Daoy (cell line): ENCODE results near the gene ZBTB22. TPM values are rescaled to one million over a fixed set of nuclear protein-coding genes. Genes with fewer than 3 reads are reported as not detected.
A peak's percentile ranks its signal among the peaks of the same experiment; 100 is the strongest.
"Not testable (repeated sequence)": the region's sequence is repeated elsewhere in the genome, so short reads cannot be mapped to it uniquely, and the experiment has no call there.

Experiments used
- DNase-seq: peaks from one replicate; pipeline ENCODE4 v3.0.0-alpha.2; 2015; ENCODE audit warnings: low read depth
- total RNA-seq: library from RNA; depleted of rRNA; stranded (reverse); fragments of >200 nt; shearing (Covaris generic); gene quantifications from 2 replicates; pipeline ENCODE4 v1.2.3, GENCODE V29; 2014; rRNA removed

Gene ZBTB22
- total RNA-seq, 1 experiment from 2014 or later, result 11.2 TPM

DNA sequence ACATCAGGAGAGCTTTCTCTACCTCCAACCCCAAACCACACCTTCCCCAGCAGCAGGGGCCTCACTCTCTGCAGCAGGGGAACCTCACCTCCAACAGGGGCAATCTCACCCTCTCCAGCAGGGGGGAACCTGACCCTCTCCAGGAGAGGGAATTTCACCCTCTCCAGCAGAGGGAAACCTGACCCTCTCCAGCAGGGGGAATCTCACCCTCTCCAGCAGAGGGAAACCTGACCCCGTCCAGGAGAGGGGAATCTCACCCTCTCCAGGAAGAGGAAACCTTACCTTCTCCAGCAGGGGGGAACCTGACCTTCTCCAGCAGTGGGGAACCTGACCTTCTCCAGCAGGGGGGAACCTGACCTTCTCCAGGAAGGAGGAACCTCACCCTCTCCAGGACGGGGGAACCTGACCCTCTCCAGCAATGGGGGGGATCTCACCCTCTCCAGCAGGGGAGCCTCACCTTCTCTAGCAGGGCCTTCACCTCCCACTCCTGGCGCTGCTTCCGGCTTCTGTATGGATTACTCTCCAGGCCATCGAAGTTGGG is 37.5 kb downstream of the ZBTB22 start:
- DNase-seq, result peak; percentile 76

GRCh38 chr6:33279257-33279695 is 38.3 kb downstream of the ZBTB22 start:
- no peak for DNase-seq

- no peak for DNase-seq
Observed at GRCh38 chr6:33278810-33279209, 38.7 kb downstream of the ZBTB22 start.

- no peak for DNase-seq
Observed at GRCh38 chr6:33278392-33278741, 39.2 kb downstream of the ZBTB22 start.

DNA sequence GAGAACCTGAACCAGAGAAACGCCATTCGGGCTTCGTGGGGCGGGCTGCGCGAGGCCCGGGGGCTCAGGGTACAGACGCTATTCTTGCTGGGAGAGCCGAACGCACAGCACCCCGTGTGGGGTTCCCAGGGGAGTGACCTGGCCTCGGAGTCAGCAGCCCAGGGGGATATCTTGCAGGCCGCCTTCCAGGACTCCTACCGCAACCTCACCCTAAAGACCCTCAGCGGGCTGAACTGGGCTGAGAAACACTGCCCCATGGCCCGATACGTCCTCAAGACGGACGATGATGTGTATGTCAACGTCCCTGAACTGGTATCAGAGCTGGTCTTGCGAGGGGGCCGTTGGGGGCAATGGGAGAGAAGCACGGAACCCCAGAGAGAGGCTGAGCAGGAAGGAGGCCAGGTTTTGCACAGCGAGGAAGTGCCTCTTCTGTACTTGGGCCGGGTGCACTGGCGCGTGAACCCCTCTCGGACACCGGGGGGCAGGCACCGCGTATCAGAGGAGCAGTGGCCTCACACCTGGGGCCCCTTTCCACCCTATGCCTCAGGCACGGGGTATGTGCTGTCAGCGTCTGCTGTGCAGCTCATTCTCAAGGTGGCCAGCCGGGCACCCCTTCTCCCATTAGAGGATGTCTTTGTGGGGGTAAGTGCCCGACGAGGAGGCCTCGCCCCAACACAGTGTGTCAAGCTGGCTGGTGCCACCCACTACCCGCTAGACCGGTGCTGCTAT is 39.7 kb downstream of the ZBTB22 start:
- DNase-seq, result peak; percentile 50

DNA sequence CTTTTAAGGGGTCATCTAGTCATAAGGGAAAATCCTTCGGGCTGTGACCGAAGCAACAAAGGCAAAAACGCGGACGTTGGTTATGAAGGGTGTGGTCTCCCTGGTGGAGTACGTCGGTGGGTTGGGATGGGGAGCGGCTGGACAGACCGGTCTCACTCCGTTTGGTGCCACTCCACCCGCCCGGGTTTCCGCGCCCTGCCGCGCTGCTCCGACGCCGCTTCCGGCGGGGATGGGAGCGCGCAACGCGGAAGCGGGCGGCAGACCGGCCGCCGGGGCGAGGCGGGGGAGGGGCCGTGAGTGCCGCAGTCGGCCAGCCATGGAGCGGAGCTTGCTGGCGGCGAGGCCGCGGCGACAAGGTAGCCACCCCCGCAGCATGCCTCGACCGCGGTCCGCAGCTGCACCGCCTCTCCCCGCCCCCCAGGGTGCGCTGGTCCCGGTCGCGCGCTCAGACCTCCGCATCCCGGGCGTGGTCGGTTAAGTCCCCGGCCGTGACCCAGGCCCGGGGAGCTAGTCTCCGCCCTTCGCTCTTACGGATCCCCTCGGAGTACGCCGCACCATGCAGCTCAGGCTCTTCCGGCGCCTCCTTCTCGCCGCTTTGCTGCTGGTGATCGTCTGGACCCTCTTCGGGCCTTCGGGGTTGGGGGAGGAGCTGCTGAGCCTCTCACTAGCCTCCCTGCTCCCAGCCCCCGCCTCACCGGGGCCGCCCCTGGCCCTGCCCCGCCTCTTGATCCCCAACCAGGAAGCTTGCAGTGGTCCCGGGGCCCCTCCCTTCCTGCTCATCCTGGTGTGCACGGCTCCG is 40.5 kb downstream of the ZBTB22 start, which contains the start of gene B3GALT4:
Gene B3GALT4 (plus strand): TSS at position 260 of the 799 bp plus-strand sequence. CDS start 297 bp downstream, at position 557.
- peak; percentile 93 for DNase-seq

- no peak for DNase-seq
Observed at GRCh38 chr6:33276581-33276863, 41.0 kb downstream of the ZBTB22 start.

GRCh38 chr6:33275795-33276580 is 41.6 kb downstream of the ZBTB22 start:
- DNase-seq, result not testable (repeated sequence)

DNA sequence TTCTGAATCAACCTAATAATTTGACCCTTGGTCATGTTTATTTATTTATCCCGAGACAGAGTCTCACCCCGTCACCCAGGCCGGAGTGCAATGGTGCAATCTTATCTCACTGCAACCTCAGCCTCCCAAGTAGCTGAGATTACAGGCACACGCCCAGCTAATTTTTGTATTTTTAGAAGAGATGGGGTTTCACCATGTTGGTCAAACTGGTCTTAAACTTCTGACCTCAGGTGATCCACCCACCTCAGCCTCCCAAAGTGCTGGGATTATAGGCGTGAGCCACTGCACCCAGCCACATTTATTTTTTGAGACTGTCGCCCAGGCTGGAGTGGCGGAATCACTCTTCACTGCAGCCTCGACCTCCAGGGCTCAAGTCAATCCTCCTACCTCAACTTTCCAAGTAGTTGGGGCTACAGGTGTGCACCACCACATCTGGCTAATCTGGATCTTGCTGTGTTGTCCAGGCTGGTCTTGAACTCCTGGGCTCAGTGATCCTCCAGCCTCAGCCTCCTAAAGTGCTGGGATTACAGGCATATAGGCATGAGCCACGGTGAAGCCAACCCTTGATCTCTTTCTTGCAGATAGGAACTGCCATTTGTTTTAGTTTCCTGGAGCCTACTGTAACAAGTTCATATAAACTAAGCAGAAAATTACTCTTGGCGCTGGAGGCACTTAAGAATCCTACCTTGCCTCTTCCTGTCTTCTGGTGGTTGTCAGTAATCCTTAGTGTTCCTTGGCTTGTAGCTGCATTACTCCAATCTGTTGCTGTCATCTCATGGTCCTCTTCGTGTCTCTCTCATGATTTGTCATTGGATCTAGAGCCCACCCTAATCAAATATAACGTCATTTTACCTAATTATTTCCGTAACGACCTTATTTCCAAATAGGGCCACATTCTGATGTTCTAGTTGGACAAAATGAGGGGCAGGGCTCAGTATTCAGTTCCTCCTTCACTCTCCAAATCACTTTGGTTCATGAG is 43.3 kb downstream of the ZBTB22 start:
- DNase-seq, result no peak

GRCh38 chr6:33273129-33273923 is 44.2 kb downstream of the ZBTB22 start:
- no peak for DNase-seq

DNA sequence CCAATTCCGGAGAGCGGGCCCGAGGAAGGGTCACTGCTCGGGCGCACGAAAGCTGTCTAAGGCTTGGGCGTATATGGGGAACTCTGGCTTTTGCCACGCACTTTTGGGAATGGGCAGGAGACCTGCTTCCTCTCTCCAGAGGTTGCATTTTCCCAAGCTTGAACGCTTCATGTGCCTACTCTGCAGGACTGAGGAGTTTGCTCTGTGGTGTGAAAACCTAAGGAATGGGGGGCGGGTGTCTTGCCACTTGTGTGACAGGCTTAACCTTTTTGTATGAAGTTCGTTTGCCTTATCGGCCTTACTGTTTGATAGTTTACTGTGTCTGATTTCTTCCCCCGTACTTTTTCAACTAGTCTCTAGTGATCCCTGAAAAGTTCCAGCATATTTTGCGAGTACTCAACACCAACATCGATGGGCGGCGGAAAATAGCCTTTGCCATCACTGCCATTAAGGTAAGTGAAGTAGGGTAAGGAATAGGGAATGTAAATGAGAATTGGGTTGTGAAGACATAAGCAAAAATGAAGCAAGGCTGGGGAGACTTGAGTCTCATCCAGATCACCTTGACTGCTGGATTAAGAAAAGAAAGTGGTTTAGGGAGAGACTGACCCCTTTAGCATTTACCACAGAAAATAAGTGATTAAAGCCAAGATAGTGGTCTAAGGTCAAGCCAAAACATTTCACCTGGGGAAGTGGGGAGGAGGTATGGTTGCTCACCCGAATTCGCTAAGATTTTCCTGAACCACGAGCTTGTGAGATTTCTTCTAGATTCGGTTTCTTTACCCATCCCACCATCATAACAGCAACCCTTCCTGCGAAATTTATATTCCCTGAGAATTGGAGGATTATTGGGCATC is 45.0 kb downstream of the ZBTB22 start:
- DNase-seq, result no peak

GRCh38 chr6:33271468-33272274 is 45.9 kb downstream of the ZBTB22 start, which contains the start of the genes RPS18 and VPS52:
RPS18 (plus strand) TSS chr6:33272075; CDS start chr6:33272120, 45 bp downstream.
VPS52 (minus strand) TSS chr6:33271876; CDS start chr6:33271675, 201 bp downstream.
- DNase-seq, result peak; percentile 99

DNA sequence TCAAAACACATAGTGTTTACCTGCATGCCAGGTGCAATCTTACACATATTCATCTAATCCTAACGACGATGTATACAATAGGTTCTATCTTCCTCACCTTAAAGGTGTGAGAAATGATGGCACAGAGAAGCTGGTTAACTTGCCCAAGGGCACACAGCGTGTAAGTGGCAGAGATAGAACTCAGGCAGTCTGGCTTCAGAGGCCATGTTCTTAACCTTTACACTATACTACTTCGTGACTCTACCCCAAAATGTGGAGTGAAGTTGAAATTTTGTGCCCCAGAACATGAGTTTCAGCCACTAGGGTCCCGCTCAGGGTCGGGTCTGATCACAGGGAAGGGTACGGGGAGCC is 46.5 kb downstream of the ZBTB22 start:
- no peak for DNase-seq

Other genes with a start within 250 kb of the ZBTB22 start
- 4.2 and 13.8 TPM in 2 replicates for gene HLA-DPA1, start 244.1 kb downstream of the ZBTB22 start, total RNA-seq
- gene HLA-DPB1, start 241.8 kb downstream of the ZBTB22 start, total RNA-seq, result 25.4 and 34.6 TPM in 2 replicates
- gene COL11A2, start 125.3 kb downstream of the ZBTB22 start, total RNA-seq, result 1.6 and 5.5 TPM in 2 replicates
- gene RXRB, start 117.1 kb downstream of the ZBTB22 start, total RNA-seq, result 21.4 and 27.3 TPM in 2 replicates
- gene SLC39A7, start 116.9 kb downstream of the ZBTB22 start, total RNA-seq, result 104 and 121 TPM in 2 replicates
- 3.3 and 8.2 TPM in 2 replicates for gene HSD17B8, start 113.1 kb downstream of the ZBTB22 start, total RNA-seq
- 43.4 and 44.9 TPM in 2 replicates for gene RING1, start 109.2 kb downstream of the ZBTB22 start, total RNA-seq
- gene VPS52, start 45.9 kb downstream of the ZBTB22 start, total RNA-seq, result 33.4 and 37.4 TPM in 2 replicates
- gene RPS18, start 45.7 kb downstream of the ZBTB22 start, total RNA-seq, result 5,669 and 7,419 TPM in 2 replicates
- 0.40 and 1.9 TPM in 2 replicates for gene B3GALT4, start 40.6 kb downstream of the ZBTB22 start, total RNA-seq
- 286 and 362 TPM in 2 replicates for gene WDR46, start 28.5 kb downstream of the ZBTB22 start, total RNA-seq
- 126 and 182 TPM in 2 replicates for gene PFDN6, start 28.1 kb downstream of the ZBTB22 start, total RNA-seq
- 16.7 and 19.2 TPM in 2 replicates for gene RGL2, start 18.8 kb downstream of the ZBTB22 start, total RNA-seq
- 63.6 and 71.1 TPM in 2 replicates for gene TAPBP, start 3.7 kb downstream of the ZBTB22 start, total RNA-seq
- 77.0 and 83.4 TPM in 2 replicates for gene DAXX, start 5.2 kb upstream of the ZBTB22 start, total RNA-seq
- 122 and 148 TPM in 2 replicates for gene KIFC1, start 74.1 kb upstream of the ZBTB22 start, total RNA-seq
- gene PHF1, start 93.3 kb upstream of the ZBTB22 start, total RNA-seq, result 14.3 and 18.5 TPM in 2 replicates
- 208 and 223 TPM in 2 replicates for gene CUTA, start 100.4 kb upstream of the ZBTB22 start, total RNA-seq
- 1.1 and 3.7 TPM in 2 replicates for gene SYNGAP1, start 102.3 kb upstream of the ZBTB22 start, total RNA-seq
- 7.5 and 9.0 TPM in 2 replicates for gene ZBTB9, start 136.8 kb upstream of the ZBTB22 start, total RNA-seq